PFSK-1 (cell line): ENCODE results near the gene OR4L1.

Experiments used
- POLR2AphosphoS5 ChIP-seq: IDR thresholded peaks from 2 replicates; pipeline ENCODE4 v1.6.1; 2012; ENCODE audit warnings: low read depth, mild to moderate bottlenecking, control low read depth, low read length, moderate library complexity
- SIN3A ChIP-seq: IDR thresholded peaks from 2 replicates; pipeline ENCODE4 v1.6.1; 2012; ENCODE audit warnings: mild to moderate bottlenecking, low read length, moderate library complexity, borderline replicate concordance; ENCODE audit not compliant: insufficient read depth
- TAF1 ChIP-seq: IDR thresholded peaks from 2 replicates; pipeline ENCODE4 v1.6.1; 2012; ENCODE audit warnings: low read length, control low read depth, borderline replicate concordance; ENCODE audit not compliant: insufficient read depth

DNA sequence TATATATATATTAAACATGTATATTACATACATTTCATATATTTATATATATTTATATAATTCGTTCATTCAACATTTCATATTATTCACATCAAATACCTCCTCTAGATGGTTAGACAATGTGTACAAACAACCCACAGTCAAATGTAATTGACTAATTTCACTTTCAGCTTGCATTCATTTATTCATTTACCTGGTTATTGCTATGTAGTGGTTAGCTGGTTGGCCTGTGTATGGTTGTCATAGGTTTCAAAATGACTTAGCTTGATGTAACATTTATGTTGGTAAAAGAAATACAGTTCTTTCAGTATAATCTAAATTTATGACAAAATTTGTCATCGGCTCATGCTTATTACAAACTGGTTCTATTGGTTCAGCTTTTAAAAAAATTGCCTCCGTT, 24.4 kb upstream of the OR4L1 start:
- no peak for TF ChIP-seq SIN3A
- no peak for TF ChIP-seq POLR2AphosphoS5
- no peak for TF ChIP-seq TAF1
